ENCODE measurements around the gene SARM1. TPM values are rescaled to one million over a fixed set of nuclear protein-coding genes. Genes with fewer than 3 reads are reported as not detected.

SARM1 gene
- total and polyA plus RNA-seq, 9 of the 15 experiments (the other 6 are each of a cell fraction or from before 2014, with no cell fraction given) = 0.04 to 0.55 (median 0.11) TPM; not detected in 2

GRCh38 chr17:28335201-28335958 lies 36.1 kb upstream of the SARM1 start, which contains the start of the genes IFT20 and TNFAIP1 (continued):
- TF ChIP-seq ZNF311 (CRISPR knock-in tag; IDR thresholded peaks at IDR 0.05) (peak; percentile 87), FOSL1 (tag; conservative IDR thresholded peaks at IDR 0.05) (peak; percentile 80), NR1H2 (CRISPR knock-in tag; IDR thresholded peaks at IDR 0.05) (no peak), SREBF1 (IDR thresholded peaks at IDR 0.05; ENCODE audit: borderline replicate concordance, low read depth, low read length) (peak; percentile 89), ILK (tag; IDR thresholded peaks at IDR 0.05; ENCODE audit: borderline replicate concordance, low read depth) (no peak), GABPB1 (CRISPR knock-in tag; IDR thresholded peaks at IDR 0.05) (peak; percentile 99), ZSCAN32 (CRISPR knock-in tag; IDR thresholded peaks at IDR 0.05) (0 out of 2 replicates have a peak, but pooled peaks have one; percentile 14), ATF3 (IDR thresholded peaks at IDR 0.05) (peak; percentile 100), ATF3 (CRISPR knock-in tag; conservative IDR thresholded peaks at IDR 0.05) (peak; percentile 95), MTA3 (IDR thresholded peaks at IDR 0.05; ENCODE audit: borderline replicate concordance) (0 out of 2 replicates have a peak, but pooled peaks have one; percentile 50), HIVEP1 (CRISPR knock-in tag; IDR thresholded peaks at IDR 0.05) (0 out of 2 replicates have a peak, but pooled peaks have one; percentile 21), ARID1B (IDR thresholded peaks at IDR 0.05) (0 out of 2 replicates have a peak, but pooled peaks have one; percentile 4), KDM5B (IDR thresholded peaks at IDR 0.05; ENCODE audit: insufficient replicate concordance, low read depth, low read length) (peak; percentile 48), IRF1 (CRISPR knock-in tag; IDR thresholded peaks at IDR 0.05; ENCODE audit: borderline replicate concordance) (no peak), HOMEZ (CRISPR knock-in tag; IDR thresholded peaks at IDR 0.05) (peak; percentile 77; the same call in 1 of the 2 replicates), FOXJ2 (tag; IDR thresholded peaks at IDR 0.05) (peak; percentile 99), E2F8 (IDR thresholded peaks at IDR 0.05; ENCODE audit: low read depth, partially characterized antibody) (peak; percentile 72), YY1 (IDR thresholded peaks at IDR 0.05; ENCODE audit: borderline replicate concordance in 1 of 3, control insufficient read depth in 1 of 3, extremely low read depth in 1 of 3, insufficient read depth in 3 of 3, insufficient read length in 1 of 3, insufficient replicate concordance in 2 of 3, low read depth in 1 of 3, low read length in 2 of 3) (peak in 2 of 3 experiments; percentile 82 to 83), FOXK2 (conservative IDR thresholded peaks at IDR 0.05 in 1 of 2, IDR thresholded peaks at IDR 0.05 in 1 of 2; ENCODE audit: low read depth in 2 of 2) (peak; percentile 99 to 100), SRSF7 (optimal IDR thresholded peaks at IDR 0.05; ENCODE audit: low read depth, low read length) (no peak)

Measured in K562 (cell line).